HT1080 (cell line): ENCODE measurements around the gene CTRB2. TPM values are rescaled to one million over a fixed set of nuclear protein-coding genes. Genes with fewer than 3 reads are reported as not detected.

Source experiments
- DNase-seq: peaks from one replicate; pipeline ENCODE4 v3.0.0-alpha.2; 2015; ENCODE audit warnings: low read depth
- total RNA-seq: library from RNA; depleted of rRNA; stranded (reverse); fragments of >200 nt; shearing (Covaris generic); gene quantifications from 2 replicates; pipeline ENCODE4 v1.2.3, GENCODE V29; 2014; rRNA removed

CTRB2 gene
- total RNA-seq, 1 experiment from 2014 or later, result not detected

- no peak for DNase-seq
These were observed 31.9 kb downstream of the CTRB2 start for GRCh38 chr16:75175074-75175473.

DNA sequence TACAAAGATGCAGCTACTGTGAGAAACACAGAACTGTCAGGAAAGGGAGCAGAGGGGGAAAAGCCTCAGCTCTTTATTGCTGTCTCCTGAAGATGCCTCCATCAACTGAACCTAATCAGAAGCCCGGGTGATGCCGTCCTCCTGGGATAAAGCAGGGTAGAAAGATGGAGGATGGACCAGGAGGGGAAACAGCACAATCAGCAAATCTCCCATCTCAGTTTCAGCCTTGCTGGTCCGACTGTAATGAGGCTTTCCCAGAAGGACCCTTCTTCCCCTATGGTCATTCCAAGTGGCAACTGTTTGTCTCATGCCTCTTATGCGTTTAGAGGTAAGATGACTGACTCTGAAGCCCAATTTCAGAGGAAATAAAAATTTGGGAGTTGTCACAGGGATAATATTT is 34.4 kb downstream of the CTRB2 start:
- DNase-seq, result no peak

DNA sequence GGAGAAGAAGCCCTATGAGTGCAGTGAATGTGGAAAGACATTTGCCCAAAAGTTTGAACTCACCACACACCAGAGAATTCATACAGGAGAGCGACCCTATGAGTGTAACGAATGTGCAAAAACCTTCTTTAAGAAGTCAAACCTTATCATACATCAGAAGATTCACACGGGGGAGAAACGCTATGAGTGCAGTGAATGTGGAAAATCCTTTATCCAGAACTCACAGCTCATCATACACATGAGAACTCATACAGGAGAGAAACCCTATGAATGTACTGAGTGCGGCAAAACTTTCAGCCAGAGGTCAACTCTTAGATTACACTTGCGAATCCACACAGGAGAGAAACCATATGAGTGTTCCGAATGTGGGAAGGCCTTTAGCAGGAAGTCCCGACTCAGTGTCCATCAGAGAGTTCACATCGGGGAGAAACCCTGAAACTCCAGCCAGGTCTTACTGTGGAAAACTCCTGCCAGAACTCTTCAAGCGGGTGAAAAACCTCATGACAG is 37.0 kb downstream of the CTRB2 start:
- no peak for DNase-seq

DNA sequence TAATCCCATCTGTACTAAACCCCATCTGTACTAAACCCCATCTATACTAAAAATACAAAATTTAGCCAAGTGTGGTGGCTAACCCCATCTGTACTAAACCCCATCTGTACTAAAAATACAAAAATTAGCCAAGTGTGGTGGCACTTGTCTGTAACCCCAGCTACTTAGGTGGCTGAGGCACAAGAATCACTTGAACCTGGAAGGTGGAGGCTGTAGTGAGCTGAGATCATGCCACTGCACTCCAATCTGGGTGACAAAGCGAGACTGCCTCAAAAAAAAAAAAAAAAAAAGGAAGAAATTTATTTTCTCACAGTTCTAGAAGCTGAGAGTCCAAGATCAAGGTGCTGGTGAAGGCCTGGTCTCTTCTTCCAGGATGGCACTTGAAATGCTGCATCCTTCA is 46.6 kb downstream of the CTRB2 start:
- DNase-seq, result no peak

Other genes starting within 250 kb of the CTRB2 start
- gene WDR59, start 222.0 kb downstream of the CTRB2 start, total RNA-seq, result 13.7 and 22.1 TPM in 2 replicates
- gene ZNRF1, start 208.1 kb downstream of the CTRB2 start, total RNA-seq, result 27.8 and 29.5 TPM in 2 replicates
- gene LDHD, start 90.4 kb downstream of the CTRB2 start, total RNA-seq, result not detected in 2 replicates
- 9.5 and 13.5 TPM in 2 replicates for gene ZFP1, start 58.6 kb downstream of the CTRB2 start, total RNA-seq
- gene CTRB1, start 11.8 kb upstream of the CTRB2 start, total RNA-seq, result not detected in 2 replicates
- 81.0 and 92.8 TPM in 2 replicates for gene BCAR1, start 44.5 kb upstream of the CTRB2 start, total RNA-seq
- gene CFDP1, start 226.3 kb upstream of the CTRB2 start, total RNA-seq, result 24.7 and 24.8 TPM in 2 replicates